Stimulated activated CD4-positive, alpha-beta T cell treated with anti-CD3 and anti-CD28 coated beads, TNF-alpha, amount 100 ng/mL, for 48 hours (primary cell): Measurements from ENCODE around the gene MYH14.

ENCODE experiments used
- DNase-seq, 3 donors: peaks; one replicate each; pipeline ENCODE4 v3.0.0-alpha.2; 2020; ENCODE audit warnings: low read depth in 3 of 3

Gene MYH14

DNA sequence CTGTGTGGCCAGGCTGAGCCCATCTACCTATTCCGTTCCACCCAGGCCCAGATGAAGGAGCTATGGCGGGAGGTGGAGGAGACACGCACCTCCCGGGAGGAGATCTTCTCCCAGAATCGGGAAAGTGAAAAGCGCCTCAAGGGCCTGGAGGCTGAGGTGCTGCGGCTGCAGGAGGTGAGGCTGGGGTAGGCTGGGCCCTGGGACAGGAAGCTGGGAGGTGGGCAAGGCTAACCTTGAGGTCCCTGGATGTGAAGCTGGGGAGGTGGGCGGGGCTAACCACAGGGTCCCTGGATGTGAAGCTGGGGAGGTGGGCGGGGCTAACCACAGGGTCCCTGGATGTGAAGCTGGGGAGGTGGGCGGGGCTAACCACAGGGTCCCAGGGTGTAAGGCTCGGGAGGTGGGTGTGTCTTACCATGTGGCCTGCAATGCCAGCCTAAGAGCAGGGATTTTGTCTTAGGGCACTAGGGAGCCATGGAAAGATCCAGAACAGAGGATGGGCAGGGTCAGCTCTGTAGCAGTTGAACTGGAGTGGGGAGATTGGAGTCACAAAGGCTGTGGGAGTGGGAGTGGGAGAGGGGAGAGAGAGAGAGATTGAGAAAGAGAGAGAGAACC, 88.9 kb downstream of the MYH14 start:
- DNase-seq: no peak

DNA sequence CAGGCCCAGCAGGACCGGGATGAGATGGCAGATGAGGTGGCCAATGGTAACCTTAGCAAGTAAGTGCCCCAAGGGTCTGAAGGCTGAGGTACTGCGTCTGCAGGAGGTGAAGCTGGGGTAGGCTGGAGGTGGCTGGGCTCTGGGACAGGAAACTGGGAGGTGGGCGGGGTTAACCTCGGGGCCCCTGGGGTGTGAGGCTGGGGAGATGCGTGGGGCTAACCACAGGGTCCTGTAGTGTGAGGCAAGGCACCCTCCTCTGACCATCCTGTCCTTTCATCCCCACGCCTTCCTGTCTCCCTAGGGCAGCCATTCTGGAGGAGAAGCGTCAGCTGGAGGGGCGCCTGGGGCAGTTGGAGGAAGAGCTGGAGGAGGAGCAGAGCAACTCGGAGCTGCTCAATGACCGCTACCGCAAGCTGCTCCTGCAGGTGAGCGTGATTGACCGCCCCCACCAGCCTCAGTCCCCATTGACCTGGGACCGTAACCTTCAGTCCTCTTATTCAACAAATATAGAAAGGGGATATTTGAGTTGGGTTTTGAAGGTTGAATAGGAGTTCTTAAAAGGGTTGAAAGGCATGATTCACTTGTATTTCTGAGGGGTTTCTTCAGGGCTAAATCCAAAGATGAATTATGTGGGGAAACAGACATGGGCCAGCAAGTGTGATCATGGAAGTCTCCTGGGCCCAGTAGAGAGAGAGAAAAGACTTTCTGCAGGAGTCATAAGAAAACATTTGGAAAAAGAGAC, 90.0 kb downstream of the MYH14 start:
- no peak for DNase-seq

DNA sequence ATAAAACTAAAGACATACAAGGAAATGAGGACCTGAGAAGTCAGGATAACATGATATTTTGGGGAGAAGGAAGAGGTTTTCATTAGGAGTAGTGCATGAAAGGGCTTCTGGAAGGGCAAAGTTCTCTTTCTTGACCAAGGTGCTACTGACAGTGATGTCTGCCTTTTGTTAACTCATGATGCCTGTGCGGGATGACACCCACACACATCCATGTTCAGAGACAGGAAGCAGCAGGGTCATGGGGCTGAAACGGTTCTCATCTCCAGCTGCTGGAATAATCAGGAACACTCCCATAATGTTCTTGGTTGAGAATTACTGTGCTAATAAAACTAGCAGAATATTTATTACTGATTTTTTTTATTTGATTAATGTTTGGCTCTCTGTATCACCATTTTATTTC, 96.6 kb downstream of the MYH14 start:
- no peak for DNase-seq

DNA sequence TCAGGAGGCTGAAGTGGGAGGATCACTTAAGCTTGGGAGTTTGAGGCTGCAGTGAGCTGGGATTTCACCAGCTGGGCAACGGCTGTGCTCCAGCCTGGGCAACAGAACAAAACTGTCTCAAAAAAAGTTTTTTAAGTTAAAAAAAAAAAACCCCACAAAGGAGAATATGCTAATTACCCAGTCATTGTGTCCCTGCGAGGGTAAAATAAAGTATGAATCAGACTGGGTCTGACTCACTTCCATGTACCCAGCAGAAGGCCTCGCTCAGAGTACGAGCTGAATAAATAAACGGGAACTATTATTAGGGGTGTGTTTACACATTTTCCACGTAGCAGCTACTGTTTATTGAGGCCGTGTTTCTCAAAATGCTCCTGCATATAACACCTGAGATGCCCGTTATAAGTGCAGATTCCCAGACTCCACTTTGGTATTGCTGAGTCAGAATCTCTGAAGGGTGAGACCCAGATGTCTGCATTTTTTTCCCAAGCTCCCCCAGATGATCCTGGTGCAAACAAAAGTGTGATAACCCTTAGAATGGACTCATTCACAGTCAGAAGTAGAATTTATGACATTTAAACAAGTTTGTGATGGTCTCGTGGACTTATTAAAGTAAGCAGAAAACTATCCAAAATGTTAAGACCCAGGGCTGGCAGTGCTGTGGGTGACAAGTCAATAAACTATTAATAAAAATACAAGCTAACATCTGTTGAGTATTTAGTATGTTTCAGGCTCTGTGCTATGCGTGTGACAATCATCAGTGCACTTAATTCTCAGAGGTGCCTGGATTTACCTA, 97.6 kb downstream of the MYH14 start:
- DNase-seq: no peak

DNA sequence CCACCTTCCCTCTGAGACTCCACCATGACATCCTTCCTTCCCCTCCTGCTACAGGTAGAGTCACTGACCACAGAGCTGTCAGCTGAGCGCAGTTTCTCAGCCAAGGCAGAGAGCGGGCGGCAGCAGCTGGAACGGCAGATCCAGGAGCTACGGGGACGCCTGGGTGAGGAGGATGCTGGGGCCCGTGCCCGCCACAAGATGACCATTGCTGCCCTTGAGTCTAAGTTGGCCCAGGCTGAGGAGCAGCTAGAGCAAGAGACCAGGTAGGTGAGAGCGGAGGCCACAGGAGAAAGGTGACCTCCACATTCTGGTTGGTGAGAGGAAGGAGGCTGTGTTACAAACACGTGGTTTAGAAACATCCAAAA, 98.2 kb downstream of the MYH14 start:
- no peak for DNase-seq

DNA sequence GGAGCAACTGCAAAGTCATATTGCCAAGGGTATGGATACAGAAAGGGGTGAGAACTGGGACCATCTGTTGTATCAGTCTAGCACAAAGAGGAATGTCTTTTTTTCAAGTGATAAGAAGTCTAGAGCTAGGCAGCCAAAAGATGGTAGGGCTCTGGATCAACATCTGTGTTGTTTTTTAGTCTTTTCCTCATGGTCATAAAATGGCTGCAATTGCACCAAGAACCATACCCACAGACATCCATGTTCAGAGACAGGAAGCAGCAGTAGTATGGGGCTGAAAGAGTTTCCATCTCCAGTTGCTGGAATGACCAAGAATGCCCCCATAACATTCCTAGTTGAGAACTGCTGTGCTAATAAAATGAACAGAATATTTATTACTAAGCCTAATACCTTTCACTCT, 100.1 kb downstream of the MYH14 start:
- no peak for DNase-seq

DNA sequence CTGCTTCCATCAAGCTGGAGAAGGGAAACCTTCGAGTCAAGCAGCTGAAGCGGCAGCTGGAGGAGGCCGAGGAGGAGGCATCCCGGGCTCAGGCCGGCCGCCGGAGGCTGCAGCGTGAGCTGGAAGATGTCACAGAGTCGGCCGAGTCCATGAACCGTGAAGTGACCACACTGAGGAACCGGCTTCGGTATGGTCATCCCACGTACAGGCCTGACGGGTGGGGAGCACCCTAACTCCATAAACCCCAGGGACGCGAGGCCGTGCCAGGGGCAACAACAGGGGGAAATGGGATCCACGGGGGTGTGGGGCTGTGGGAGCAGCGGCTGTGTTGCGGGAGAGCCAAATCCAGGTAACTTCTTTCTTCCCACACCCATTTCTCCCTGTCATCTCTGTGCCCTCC, 105.6 kb downstream of the MYH14 start:
- DNase-seq: no peak

DNA sequence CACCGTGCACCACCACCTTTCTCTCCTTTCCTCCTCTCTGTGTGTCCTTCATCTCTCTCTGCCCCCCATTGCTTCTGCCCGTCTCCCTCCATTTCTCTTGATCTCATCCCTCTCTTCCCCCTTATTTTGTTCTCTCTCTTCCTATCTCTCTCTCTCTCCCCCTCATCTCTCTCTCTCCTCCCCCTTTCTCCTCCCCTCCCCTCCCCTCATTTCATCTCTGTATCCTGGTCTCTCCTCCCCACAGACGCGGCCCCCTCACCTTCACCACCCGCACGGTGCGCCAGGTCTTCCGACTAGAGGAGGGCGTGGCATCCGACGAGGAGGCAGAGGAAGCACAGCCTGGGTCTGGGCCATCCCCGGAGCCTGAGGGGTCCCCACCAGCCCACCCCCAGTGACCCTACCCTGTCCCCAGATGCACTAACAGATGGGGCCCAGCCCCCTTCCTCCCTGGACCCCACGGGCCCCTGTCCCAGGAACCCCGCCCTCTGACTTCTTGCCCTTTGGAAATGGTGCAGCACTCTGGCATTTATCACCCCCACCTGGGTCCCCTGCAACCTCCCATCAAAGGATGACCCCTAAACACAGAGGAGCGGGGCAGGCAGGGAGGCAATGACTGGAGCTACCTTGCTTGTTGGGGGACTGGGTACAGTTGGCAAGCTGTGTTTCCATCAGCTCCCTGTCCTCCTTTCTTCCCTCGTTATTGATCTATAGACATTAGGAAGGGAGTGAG, 106.1 kb downstream of the MYH14 start:
- no peak for DNase-seq

DNA sequence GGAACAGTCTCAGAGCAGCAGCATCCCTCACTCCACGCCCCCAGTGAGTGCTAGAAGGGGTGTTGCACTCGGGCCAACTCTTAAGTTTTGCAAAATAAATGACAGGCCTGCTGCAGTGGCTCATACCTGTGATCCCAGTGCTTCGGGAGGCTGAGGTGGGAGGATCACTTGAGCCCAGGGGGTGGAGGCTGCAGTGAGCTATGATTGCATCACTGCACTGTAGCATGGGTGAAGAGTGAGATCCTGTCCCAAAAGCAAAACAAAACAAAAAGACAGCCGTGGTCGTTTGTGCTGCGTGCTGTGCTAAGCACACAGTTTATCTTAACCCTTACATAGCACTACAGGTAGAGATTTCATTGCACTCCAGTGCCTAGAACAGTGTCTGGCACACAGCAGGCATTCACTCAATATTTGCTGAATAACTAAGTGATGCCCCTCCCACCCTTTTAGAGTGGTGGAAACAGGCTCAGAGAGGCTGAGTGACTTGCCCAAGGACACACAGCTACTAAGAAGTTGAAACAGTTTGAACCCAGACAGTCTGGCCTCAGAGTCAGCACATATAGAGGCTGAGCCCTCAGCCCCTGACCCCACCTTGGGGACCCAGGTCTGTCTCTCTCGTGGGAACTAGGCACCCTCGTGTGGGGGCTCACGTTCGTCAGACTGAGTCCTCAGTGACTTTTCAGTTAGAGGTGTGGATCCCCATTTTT, 107.5 kb downstream of the MYH14 start:
- DNase-seq: no peak

DNA sequence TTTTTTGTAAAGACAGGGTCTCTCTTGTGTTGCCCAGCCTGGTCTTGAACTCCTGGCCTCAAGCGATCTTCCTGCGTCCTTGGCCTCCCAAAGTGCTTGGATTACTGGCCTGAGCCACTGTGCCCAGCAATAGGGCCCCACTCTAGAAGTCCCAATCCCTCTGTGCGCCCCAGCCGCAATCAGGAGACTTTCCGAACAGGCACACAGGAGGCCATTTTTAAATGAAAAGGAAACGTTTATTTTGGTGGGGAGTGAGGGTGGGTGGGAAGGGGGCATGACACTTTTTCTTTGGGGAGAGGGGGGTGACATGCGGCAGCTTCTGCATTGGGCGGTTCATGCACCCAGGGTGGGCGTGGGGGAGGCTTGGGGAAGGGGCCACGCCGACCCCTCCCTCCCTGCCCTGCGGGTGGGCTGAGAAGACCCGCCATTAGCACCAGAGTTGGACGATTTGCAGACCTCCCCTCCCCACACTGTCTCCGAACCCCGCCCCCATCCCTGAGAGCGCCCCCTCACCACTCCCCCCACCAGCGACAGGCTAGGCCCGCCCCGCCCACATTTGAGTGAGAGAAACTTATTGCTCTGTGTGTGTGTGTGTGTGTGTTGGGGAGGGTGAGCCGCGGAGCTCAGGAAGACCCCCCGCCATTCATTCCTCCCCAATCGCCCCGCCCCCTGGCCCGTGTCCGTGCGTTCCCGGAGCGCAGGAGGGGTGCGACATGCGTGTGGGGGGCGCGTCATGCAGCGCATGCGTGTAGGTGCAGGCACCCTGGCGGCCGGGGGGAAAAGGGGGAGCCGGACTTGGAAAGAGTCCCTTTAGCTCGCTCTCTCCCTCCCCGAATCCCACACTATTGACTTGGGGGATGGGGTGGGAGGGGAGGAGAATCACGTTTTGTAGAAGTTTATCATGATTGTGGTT, 108.6 kb downstream of the MYH14 start:
- no peak for DNase-seq

DNA sequence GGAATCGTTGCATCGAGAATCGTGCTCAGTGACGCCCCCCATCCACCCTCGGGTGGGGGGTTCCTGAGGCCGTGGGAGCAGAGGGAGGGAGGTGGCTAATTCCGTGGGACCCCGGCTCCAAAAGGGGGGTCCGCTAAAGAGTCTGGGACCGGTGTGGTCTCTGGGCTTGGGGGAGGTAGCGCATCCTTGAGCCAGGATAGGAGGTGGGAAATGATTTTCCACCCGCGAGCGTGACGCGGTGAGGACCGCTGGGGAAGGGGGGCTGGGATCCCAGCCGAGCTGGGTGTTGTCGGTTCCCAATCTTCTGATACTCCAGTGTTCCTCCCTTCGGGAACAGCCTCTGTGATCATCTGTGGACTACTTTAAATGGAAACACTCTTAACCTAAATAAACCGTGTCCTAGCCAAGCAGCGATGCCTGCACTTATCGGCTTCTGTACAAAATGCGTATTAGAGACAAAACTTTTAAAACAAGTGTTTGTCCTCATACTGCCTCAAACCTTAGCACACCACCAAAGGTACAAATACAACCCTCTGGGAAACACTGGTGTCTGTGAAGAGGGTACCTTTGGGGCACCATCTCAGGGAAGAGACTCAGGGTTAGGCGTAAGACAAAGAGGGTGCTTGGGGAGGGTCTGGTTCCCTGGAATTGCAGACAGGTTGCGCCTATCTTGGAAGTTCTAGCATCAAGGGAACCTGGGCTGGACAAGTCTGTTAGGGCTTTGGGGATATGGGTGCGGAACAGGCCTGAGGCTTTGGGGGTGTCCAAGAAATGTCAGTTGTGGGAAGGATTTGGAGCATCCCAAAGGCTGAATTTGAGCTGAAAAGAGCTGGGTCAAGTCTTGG, 109.8 kb downstream of the MYH14 start:
- DNase-seq: no peak

DNA sequence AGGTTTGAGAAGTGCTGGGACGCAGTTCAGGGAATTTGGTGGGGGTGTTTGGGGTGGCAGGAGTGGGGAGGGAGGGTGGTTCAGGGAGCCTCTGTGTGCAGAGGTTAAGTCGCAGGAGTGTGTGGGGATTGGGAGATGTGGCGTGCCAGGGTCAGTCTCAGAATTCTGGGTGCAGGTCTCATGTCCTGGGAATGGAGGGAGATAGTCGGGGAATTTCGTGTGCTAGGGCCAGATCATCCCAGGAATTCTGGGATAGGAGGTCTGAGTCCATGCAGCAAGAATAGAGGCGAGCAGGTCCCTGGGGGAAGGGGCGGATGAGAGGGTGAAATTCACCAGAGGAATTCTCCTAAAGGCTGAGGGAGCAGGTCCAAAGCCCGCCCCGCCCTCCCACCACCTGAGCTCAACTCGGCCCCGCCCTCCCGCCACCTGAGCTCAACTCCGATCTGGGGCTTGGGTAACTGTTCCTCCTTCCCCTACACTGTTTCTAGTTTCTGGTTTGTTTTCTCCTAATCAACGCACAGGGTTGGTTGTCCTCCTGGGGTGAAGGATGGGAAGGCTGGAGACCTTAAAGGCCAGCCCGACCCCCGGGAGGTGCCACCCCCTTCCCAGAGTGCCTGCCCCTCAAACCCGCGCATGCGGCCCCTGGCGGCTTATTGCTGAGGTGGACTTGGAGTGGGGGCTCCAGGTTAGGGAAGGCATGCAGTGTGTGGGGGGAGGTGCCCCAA, 110.6 kb downstream of the MYH14 start:
- no peak for DNase-seq

DNA sequence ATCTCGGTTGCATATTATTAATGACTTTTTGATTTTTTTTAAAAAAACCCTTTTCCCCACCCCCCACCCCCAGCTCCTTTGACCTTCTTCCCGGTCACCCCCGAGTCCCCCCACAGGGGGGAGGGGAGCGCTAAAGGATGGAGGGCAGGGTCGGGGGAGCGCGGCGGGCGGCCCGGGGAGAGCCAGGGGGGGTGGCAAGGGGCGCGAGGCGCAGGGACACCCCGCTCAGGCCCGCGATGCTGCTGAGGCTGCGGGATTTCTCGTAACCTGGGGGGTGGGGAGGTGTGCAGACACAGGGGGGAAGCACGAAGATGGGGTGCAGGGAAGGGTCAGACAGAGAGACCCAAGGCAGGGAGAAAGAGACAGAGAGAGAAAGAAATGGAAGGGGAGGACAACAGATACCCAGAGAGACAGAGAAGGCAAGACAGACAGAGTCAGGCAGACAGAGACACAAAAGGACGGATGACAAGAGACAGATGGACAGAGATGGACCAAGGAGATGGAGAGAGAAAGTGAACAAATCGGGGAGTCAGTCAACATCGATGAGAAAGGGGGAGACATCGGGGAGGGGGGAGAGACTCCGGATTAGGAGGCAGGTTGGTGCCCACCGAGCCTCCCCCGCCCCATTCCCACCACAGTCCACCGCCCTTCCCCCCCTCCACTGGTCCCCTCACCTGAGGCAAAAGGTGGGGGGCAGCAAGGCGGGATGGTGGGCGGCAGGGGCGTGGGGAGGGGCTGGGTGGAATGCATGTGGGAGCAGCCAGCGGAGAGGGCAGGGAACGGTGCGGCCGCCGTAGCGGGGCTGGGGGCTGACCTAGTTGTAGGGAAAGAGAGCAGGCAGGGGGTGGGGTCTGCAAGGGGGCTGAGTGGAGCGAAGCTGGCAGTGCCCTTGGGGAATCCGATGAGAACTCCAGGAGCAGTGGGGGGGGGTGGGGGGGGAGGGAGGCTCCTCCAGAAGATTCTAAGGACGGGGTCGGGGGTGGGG, 111.6 kb downstream of the MYH14 start:
- DNase-seq: no peak

DNA sequence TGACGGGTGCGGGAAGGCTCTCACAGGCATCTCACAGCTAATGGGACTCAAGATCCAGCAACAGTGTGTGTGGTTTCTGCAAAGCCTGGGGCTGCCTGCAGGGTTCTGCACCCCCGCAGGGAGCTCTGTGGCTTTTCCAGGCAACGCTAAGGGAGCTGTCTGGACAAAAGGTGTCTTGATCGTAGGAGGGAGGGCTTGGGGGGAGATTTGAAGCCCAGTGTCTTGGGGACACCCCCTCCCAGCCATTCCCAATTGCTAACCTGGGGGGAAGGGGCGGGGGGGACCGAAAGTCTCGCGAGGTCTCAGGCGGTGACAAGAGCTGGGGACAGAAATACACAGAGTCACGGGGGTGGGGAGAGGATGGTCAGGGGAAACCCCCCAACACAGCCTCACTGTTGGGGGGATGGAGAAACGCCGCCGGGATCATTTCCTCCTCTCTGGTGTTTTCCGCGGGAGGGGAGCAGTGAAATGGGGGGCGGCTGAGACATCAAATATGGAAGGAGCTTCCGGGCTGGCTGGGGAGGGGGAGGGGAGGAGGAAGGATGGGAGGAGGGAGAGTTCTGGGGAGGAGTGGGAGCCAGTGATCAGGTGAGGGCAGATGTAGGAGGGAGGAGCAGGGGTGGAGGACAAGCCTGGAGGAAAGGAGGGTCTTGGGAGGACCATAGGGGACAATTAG, 112.5 kb downstream of the MYH14 start:
- DNase-seq: no peak

DNA sequence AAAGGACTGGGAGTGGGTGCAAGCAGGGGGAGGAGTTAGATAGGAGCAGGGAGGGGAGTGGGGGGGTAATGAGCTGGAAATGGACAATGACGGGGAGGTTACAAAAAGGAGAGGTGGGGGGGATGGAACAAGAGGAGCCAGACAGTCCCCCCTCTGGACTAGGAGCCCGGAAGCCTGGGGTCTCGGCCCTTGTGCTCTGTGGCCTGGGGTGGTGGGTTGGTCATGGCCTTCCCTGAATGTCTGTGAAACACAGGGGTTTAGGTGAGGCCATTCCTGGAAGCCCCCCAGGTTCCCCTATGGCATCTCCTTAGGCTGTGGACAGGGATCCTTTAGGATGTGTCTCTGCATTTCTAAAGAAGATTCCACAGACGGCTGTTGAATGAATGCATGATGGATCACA, 113.7 kb downstream of the MYH14 start:
- no peak for DNase-seq

DNA sequence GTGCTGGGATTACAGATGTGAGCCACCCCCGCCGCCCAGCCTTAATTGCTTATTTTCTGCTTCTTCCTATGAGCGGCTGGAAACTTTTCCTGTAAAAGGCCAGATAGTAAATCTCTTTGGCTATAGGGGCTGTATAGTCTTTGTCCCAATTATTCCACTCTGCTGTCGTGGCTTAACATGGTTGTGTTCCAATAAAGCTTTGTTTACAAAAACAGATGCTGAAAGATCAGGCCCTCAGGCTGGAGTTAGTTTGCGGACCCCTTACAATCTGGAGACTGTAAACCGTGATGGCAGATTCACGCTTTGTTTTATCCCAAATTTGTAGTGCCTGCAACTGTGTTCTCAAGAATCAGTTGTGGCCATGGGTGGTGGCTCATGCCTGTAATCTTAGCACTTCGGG, 115.0 kb downstream of the MYH14 start:
- no peak for DNase-seq

DNA sequence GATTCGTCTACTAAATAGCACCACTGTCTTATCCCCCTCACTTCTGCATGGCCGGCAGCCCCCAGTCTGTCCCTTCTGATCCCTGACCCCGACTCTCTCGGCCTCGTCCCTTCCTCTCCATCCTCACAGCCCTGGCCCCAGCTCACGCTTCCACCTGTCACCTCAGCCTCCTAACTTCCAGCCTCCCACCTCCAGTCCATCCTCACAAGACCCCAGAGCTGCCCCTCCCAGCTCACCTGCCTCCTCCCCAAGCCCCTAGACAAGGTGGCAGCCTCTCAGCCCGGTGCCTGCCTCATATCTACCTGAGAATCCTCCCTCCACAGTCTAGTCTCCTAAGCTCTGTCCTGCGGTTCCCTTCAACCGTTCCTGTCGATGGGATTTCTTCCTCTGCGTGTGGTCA, 115.7 kb downstream of the MYH14 start:
- DNase-seq: no peak
